ENCODE data around the gene TCF12. TPM values are rescaled to one million over a fixed set of nuclear protein-coding genes. Genes with fewer than 3 reads are reported as not detected.
A peak's percentile ranks its signal among the peaks of the same experiment; 100 is the strongest.

The TCF12 gene
- total RNA-seq, 1 donor from 2014 or later: 207 TPM

DNA sequence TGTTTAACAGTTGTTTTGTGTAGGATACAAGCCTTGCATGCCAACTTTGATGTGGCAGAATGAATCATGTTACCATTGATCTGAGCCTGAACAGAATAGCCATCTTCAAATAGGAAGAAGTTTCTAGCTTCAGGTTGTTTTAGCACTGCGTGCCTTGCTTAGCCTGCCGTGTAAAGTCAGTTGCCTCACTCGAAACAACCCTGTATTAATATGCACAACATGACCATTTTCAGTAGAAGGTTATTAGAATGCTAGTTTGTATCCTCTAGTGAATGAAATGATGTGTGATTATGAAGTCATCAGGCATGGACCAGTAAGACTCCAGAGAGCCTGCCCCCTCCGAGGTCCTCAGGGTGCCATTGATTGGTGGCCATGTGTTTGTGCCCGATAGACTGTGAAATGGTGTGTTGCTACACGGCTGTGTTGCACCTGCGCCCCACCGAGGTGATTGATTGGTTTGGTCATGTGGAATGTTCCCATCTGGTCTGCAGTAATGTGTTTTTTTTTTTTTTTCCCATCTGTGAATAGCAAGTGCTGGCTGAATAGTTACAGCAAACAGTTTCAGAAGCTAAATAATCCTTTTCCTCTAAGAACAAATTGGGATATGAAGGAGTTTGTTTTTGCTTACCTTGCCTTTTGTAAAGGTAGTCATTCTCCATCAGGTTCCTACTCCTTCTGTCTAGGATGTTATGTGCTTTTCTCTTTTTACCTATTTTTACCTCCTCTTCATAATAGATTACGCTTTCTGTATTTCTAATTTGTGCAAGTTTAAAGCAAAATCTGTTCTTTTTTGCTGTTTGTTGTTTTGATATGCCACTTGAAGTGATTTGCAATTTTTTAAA lies 214.9 kb downstream of the TCF12 start:
- H3K27me3 Mint-ChIP-seq (ENCODE audit: low read depth): no peaks in the 10 kb centered on the region
- no peaks in the 10 kb centered on the region for H3K9me3 Mint-ChIP-seq
- H3K4me1 Mint-ChIP-seq: peaks cover 61% of the 10 kb centered on the region
- H3K4me3 Mint-ChIP-seq: peak overlapping the region; percentile 14
- TF ChIP-seq, protein P1, sequence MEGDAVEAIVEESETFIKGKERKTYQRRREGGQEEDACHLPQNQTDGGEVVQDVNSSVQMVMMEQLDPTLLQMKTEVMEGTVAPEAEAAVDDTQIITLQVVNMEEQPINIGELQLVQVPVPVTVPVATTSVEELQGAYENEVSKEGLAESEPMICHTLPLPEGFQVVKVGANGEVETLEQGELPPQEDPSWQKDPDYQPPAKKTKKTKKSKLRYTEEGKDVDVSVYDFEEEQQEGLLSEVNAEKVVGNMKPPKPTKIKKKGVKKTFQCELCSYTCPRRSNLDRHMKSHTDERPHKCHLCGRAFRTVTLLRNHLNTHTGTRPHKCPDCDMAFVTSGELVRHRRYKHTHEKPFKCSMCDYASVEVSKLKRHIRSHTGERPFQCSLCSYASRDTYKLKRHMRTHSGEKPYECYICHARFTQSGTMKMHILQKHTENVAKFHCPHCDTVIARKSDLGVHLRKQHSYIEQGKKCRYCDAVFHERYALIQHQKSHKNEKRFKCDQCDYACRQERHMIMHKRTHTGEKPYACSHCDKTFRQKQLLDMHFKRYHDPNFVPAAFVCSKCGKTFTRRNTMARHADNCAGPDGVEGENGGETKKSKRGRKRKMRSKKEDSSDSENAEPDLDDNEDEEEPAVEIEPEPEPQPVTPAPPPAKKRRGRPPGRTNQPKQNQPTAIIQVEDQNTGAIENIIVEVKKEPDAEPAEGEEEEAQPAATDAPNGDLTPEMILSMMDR (conservative IDR thresholded peaks at IDR 0.05): no peak
- peaks cover 2% of the 10 kb centered on the region for H3K36me3 Mint-ChIP-seq (ENCODE audit: low read depth)
- no peak for DNase-seq (ENCODE audit: low read depth, low spot score)
- H3K27ac Mint-ChIP-seq (ENCODE audit: unreplicated experiment): peak overlapping the region; percentile 2

DNA sequence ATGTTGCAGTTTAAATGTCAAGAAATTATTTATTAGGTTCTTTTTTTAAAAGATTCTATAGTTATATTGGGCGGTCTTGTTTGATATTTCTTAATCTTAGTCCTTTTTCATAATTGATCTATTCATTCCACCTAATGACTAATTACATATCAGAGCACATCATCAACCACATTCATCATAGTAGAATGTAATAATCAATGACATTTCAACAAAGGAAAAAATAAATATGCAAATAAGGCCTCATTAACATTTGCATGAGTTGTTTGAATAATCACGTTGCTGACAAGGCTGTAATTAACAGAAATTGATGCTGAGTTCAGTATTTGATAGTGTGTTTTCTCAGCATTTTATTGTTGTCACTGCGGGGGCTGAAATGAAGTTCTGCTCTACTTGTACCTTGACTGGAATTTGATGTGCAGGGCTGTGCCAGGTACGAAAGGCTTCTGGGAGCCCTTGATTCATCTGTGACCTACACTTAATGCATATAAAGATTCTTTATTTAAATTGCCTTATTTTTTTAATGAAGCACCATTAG lies 215.7 kb downstream of the TCF12 start:
- Mint-ChIP-seq H3K27me3 (ENCODE audit: low read depth) (no peaks in the 10 kb centered on the region), H3K9me3 (no peaks in the 10 kb centered on the region), H3K27ac (ENCODE audit: unreplicated experiment) (no peak overlapping the region), H3K4me1 (peaks cover 63% of the 10 kb centered on the region), H3K4me3 (no peak overlapping the region), H3K36me3 (ENCODE audit: low read depth) (no peaks in the 10 kb centered on the region)
- TF ChIP-seq, protein P1 (conservative IDR thresholded peaks at IDR 0.05): no peak
- no peak for DNase-seq (ENCODE audit: low read depth, low spot score)

DNA sequence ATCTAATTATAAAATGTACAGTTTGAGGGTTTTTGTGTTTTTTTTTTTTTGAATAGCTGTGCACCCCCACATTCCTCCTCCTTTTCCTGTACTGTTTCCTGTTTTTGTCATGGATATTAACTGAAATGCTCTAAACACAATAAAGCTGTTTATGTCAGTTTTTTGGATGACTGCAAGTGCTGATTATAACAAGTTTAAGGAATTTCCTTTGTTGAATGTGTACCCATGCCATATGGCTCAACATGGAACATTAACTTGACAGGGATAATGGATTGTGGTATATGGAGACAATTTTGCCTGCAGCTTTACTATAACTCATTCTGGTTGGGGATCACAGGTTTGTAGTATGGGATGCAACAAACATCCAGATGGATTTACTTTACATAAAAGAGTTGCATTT lies 216.4 kb downstream of the TCF12 start:
- no peak for DNase-seq (ENCODE audit: low read depth, low spot score)
- Mint-ChIP-seq H3K27me3 (ENCODE audit: low read depth) (no peaks in the 10 kb centered on the region), H3K4me3 (no peak overlapping the region), H3K9me3 (no peaks in the 10 kb centered on the region), H3K27ac (ENCODE audit: unreplicated experiment) (no peak overlapping the region), H3K36me3 (ENCODE audit: low read depth) (no peaks in the 10 kb centered on the region), H3K4me1 (peaks cover 60% of the 10 kb centered on the region)
- TF ChIP-seq, protein P1 (conservative IDR thresholded peaks at IDR 0.05): no peak

DNA sequence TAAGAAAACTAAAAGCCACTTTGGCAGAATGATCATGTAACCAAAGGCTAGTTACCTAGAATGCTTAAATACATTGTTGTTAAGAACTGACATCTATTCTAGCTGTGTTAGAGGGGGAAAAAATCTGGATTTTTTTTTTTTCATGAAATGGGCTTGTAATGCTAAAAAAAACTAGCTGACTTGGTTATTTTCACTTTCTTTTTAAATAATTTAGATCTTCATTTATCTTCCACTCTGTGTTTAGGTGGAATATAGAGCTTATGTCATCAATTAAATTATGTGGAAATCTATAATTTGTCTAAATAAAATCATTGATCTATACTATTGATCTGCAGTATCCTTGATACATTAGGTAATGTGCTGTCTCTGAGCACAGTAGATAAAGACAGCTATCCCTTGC lies 217.4 kb downstream of the TCF12 start:
- peaks cover 54% of the 10 kb centered on the region for H3K4me1 Mint-ChIP-seq
- H3K27me3 Mint-ChIP-seq (ENCODE audit: low read depth): no peaks in the 10 kb centered on the region
- no peak for DNase-seq (ENCODE audit: low read depth, low spot score)
- H3K27ac Mint-ChIP-seq (ENCODE audit: unreplicated experiment): peak overlapping the region; percentile 80
- H3K4me3 Mint-ChIP-seq: no peak overlapping the region
- no peaks in the 10 kb centered on the region for H3K9me3 Mint-ChIP-seq
- TF ChIP-seq, protein P1 (conservative IDR thresholded peaks at IDR 0.05): no peak
- H3K36me3 Mint-ChIP-seq (ENCODE audit: low read depth): no peaks in the 10 kb centered on the region

DNA sequence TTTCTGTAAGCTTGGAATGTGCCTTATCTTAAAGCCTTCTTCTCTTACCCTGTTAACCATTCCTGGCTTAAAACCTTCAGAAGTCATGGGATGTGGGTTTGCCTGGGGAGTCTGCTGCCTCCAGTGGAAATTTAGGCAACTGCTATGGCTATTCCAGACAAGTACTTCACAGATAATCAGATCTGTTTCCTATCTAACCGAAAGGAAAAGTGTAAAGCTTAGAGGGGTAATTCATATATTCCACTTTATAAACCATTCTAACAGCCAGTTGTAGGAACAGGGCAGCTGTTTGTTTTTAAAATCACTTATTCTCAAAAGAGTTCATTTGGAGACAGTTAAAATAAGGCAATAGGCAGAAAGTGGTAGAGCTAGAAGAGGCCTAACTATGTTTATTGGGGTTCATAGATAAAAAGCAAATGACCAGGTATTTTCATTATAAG lies 219.9 kb downstream of the TCF12 start:
- peaks cover 35% of the 10 kb centered on the region for H3K4me1 Mint-ChIP-seq
- no peak overlapping the region for H3K27ac Mint-ChIP-seq (ENCODE audit: unreplicated experiment)
- TF ChIP-seq, protein P1 (conservative IDR thresholded peaks at IDR 0.05): peak; percentile 82
- H3K4me3 Mint-ChIP-seq: no peak overlapping the region
- peak; percentile 17 for DNase-seq (ENCODE audit: low read depth, low spot score)
- H3K9me3 Mint-ChIP-seq: no peaks in the 10 kb centered on the region
- no peaks in the 10 kb centered on the region for H3K27me3 Mint-ChIP-seq (ENCODE audit: low read depth)
- no peaks in the 10 kb centered on the region for H3K36me3 Mint-ChIP-seq (ENCODE audit: low read depth)
